Keratinocyte (primary cell): ENCODE measurements around the gene SQOR. TPM values are rescaled to one million over a fixed set of nuclear protein-coding genes. Genes with fewer than 3 reads are reported as not detected.

Experiments
- DNase-seq: peaks from one replicate; pipeline ENCODE4 v3.0.0-alpha.2; 2011; ENCODE audit warnings: low read depth, missing footprints, low spot score
- FAIRE-seq: peaks from 2 replicates; lab custom pipeline; 2011; peaks lifted over from hg19 to GRCh38; lab: Jason Lieb, UNC
- H2AFZ ChIP-seq: 2 replicates; pipeline ENCODE4 v1.6.0; 2012; ENCODE audit warnings: low read length, control low read depth, inconsistent platforms; ENCODE audit not compliant: control insufficient read depth
- H3K27ac ChIP-seq: 2 replicates; pipeline ENCODE4 v1.5.1; 2011; ENCODE audit warnings: low read length; ENCODE audit not compliant: control insufficient read depth, insufficient read depth
- H3K27me3 ChIP-seq: 3 replicates; pipeline ENCODE4 v1.6.0; 2011; ENCODE audit warnings: low read length; ENCODE audit not compliant: control insufficient read depth, insufficient read depth; ENCODE audit errors: extremely low read depth
- H3K36me3 ChIP-seq, 2 experiments: 2 replicates in 1 of 2; 3 replicates in 1 of 2; pipeline ENCODE4 v1.5.1; 2011; ENCODE audit warnings: low read length in 2 of 2, mild to moderate bottlenecking in 1 of 2; ENCODE audit not compliant: control insufficient read depth in 2 of 2, insufficient read depth in 2 of 2; ENCODE audit errors: extremely low read depth in 1 of 2
- H3K4me1 ChIP-seq: 3 replicates; pipeline ENCODE4 v1.5.1; 2011; ENCODE audit warnings: low read length; ENCODE audit not compliant: control insufficient read depth, insufficient read depth; ENCODE audit errors: extremely low read depth
- H3K4me2 ChIP-seq: 3 replicates; pipeline ENCODE4 v1.6.0; 2011; ENCODE audit warnings: low read depth, low read length; ENCODE audit not compliant: control insufficient read depth, insufficient read depth; ENCODE audit errors: extremely low read depth
- H3K4me3 ChIP-seq, 3 experiments: fragments of 200-600 bp in 1 of 3; sonication (generic) in 1 of 3; 2 replicates in 2 of 3; 3 replicates in 1 of 3; pipeline ENCODE4 v1.5.1; 2011 to 2016; ENCODE audit warnings: low read length in 3 of 3, mild to moderate bottlenecking in 3 of 3, control low read depth in 2 of 3, inconsistent platforms in 1 of 3, low read depth in 1 of 3, mixed read lengths in 1 of 3, mixed run types in 1 of 3, moderate library complexity in 1 of 3; ENCODE audit not compliant: control insufficient read depth in 2 of 3, insufficient read depth in 2 of 3; ENCODE audit errors: extremely low read depth in 1 of 3
- H3K79me2 ChIP-seq: 2 replicates; pipeline ENCODE4 v1.6.0; 2012; ENCODE audit warnings: low read length; ENCODE audit not compliant: control insufficient read depth, insufficient read depth
- H3K9ac ChIP-seq: 3 replicates; pipeline ENCODE4 v1.6.0; 2011; ENCODE audit warnings: low read length; ENCODE audit not compliant: control insufficient read depth, insufficient read depth; ENCODE audit errors: extremely low read depth
- H3K9me1 ChIP-seq: 3 replicates; pipeline ENCODE4 v1.6.0; 2011; ENCODE audit warnings: low read length; ENCODE audit not compliant: control insufficient read depth, insufficient read depth; ENCODE audit errors: extremely low read depth
- H3K9me3 ChIP-seq: 2 replicates; pipeline ENCODE4 v1.5.1; 2012; ENCODE audit warnings: low read depth, low read length; ENCODE audit not compliant: control insufficient read depth
- H4K20me1 ChIP-seq: 3 replicates; pipeline ENCODE4 v1.6.0; 2011; ENCODE audit warnings: low read length; ENCODE audit not compliant: control insufficient read depth, insufficient read depth; ENCODE audit errors: extremely low read depth
- EZH2 ChIP-seq: IDR thresholded peaks from one replicate; pipeline ENCODE4 v1.6.1; 2012; ENCODE audit warnings: inconsistent platforms, mild to moderate bottlenecking, low read length, moderate library complexity
- dilution Hi-C: fragments of 300-500 bp; cut with MboI; formaldehyde crosslinking; loops from one replicate; pipeline ENCODE4 v1.7.0; 2020; ENCODE audit warnings: low sequenced_read_pairs; ENCODE audit not compliant: extremely low pct_ligation_motif_present
- polyA plus RNA-seq, 5 experiments: library from polyadenylated mRNA; depleted of rRNA in 3 of 5; stranded (reverse) in 3 of 5; stranded (forward) in 1 of 5; unstranded in 1 of 5; fragments of >200 nt; gene quantifications; 1 replicate in 1 of 5; 2 replicates in 3 of 5; 3 replicates in 1 of 5; pipeline versions ENCODE4 v1.2.1 to v1.2.3, GENCODE V29; 2011 to 2012; ENCODE audit warnings: missing spikeins in 2 of 5, low read depth in 1 of 5, low replicate concordance in 1 of 5
- TF ChIP-seq, protein P1 (sequence below), 3 experiments: IDR thresholded peaks in 1 of 3; conservative IDR thresholded peaks in 1 of 3; optimal IDR thresholded peaks in 1 of 3; 2 replicates in 2 of 3; 3 replicates in 1 of 3; pipeline versions ENCODE3 to v1.5.1; 2011; ENCODE audit warnings: low read length in 3 of 3, mild to moderate bottlenecking in 3 of 3, moderate library complexity in 2 of 3, control low read depth in 1 of 3, inconsistent platforms in 1 of 3; ENCODE audit not compliant: insufficient read depth in 2 of 3; ENCODE audit errors: extremely low read depth in 1 of 3

The SQOR gene
- polyA plus RNA-seq, 1 donor (not counting 4 experiments of a cell fraction or from before 2014, with no cell fraction given): 140 TPM

DNA sequence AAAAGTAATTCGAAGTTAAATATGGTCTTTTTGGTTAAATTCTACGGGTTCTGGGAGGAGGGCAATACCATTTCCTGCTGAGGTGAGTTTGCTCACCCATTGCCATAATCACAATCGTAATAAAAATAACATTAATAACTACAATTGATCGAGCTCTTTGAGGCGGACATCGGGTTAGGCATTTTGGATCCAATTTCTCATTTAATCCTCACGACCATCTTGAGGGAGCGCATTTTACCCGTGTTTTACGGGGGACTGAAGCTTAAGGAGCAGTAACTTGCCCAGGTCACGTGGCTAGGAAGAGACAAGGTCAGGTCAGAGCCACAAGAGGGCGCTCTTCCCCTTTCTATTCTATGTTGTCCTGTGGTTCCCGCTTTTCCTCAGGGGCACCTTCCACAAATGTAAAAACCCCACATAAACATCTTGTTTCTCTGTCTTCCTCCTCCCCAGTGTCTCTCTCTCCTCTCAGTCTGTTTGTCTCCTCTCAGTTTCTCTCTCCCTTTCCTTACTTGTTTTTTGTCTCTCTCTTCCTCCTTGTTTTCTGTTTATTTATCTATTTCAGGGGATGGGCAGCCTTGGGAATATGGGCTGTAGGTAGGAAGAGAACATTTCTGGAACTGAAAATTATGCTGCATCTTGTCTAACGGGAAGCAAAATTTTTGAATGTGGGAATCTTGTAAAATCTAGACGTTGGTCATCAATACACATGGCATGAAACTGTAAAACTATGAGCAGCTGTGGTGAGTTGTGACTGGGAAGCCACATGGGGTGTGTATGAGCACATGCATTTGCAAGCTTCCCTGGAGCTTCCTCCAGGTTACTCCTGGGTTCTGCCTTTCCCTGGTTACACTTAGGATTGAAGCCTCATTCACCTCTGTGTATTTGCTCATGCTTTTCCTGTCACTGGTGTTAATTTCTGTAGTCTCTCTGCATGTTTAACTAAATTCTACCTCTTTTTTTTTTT is 71.0 kb downstream of the SQOR start:
- Histone ChIP-seq H3K27ac (peak overlapping the region; percentile 64), H3K4me1 (peaks cover 8% of the 10 kb centered on the region), H3K9ac (peak overlapping the region; percentile 68), H3K79me2 (no peaks in the 10 kb centered on the region), H4K20me1 (no peaks in the 10 kb centered on the region), H3K4me2 (peak overlapping the region; percentile 79), H3K4me3 (peak overlapping the region; percentile 49 to 68 (median 51)), H3K36me3 (no peaks in the 10 kb centered on the region), H3K9me1 (no peaks in the 10 kb centered on the region), H3K27me3 (no peaks in the 10 kb centered on the region), H2AFZ (peak overlapping the region; percentile 72), H3K9me3 (no peaks in the 10 kb centered on the region)
- TF ChIP-seq, protein P1, sequence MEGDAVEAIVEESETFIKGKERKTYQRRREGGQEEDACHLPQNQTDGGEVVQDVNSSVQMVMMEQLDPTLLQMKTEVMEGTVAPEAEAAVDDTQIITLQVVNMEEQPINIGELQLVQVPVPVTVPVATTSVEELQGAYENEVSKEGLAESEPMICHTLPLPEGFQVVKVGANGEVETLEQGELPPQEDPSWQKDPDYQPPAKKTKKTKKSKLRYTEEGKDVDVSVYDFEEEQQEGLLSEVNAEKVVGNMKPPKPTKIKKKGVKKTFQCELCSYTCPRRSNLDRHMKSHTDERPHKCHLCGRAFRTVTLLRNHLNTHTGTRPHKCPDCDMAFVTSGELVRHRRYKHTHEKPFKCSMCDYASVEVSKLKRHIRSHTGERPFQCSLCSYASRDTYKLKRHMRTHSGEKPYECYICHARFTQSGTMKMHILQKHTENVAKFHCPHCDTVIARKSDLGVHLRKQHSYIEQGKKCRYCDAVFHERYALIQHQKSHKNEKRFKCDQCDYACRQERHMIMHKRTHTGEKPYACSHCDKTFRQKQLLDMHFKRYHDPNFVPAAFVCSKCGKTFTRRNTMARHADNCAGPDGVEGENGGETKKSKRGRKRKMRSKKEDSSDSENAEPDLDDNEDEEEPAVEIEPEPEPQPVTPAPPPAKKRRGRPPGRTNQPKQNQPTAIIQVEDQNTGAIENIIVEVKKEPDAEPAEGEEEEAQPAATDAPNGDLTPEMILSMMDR (optimal IDR thresholded peaks at IDR 0.05 in 1 of 3, IDR thresholded peaks at IDR 0.05 in 1 of 3, conservative IDR thresholded peaks at IDR 0.05 in 1 of 3; ENCODE audit: extremely low read depth in 1 of 3, insufficient read depth in 2 of 3, low read length in 3 of 3): peak; percentile 87 to 92 (median 92)
- no peak for TF ChIP-seq EZH2
- DNase-seq: peak; percentile 13
- FAIRE-seq: peak; percentile 97
- dilution Hi-C loops: no loop called here

DNA sequence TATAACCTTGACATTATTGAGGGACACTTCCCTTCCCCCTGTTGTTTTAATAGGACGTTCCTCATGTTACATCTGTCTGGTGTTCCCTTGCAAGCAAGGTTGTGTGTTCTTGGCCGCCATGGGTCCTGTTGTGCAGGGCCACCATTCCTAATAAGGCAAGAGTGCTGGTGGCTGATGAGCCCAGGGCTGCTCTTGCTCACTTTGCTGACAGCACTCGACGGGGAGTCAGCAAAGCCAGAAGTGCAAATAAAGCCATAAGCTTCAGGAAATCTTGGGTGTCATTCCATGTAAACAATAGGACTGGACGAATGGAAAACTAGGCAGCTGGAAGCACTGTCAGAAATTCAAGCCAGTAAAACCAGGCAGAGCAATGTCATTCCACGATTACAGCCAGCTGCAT is 75.8 kb downstream of the SQOR start:
- DNase-seq: no peak
- Histone ChIP-seq H4K20me1 (no peaks in the 10 kb centered on the region), H3K9me3 (no peaks in the 10 kb centered on the region), H3K4me2 (no peak overlapping the region), H2AFZ (no peak overlapping the region), H3K4me3 (no peak overlapping the region), H3K4me1 (peaks cover 3% of the 10 kb centered on the region), H3K27ac (no peak overlapping the region), H3K27me3 (no peaks in the 10 kb centered on the region), H3K9me1 (no peaks in the 10 kb centered on the region), H3K79me2 (no peaks in the 10 kb centered on the region), H3K36me3 (no peaks in the 10 kb centered on the region), H3K9ac (no peak overlapping the region)
- TF ChIP-seq, protein P1 (optimal IDR thresholded peaks at IDR 0.05 in 1 of 3, IDR thresholded peaks at IDR 0.05 in 1 of 3, conservative IDR thresholded peaks at IDR 0.05 in 1 of 3; ENCODE audit: extremely low read depth in 1 of 3, insufficient read depth in 2 of 3, low read length in 3 of 3): no peak
- TF ChIP-seq EZH2: no peak
- FAIRE-seq: no peak
- dilution Hi-C loops: no loop called here
